Tibial nerve (tissue), 3 donors: ENCODE results near the gene PRM1.
"Not testable (repeated sequence)": the region's sequence is repeated elsewhere in the genome, so short reads cannot be mapped to it uniquely, and the experiment has no call there.

Experiments used
- CTCF ChIP-seq, 5 experiments: fragments of 200-600 bp in 3 of 5; fragments of 450-650 bp in 2 of 5; sonication (generic) in 3 of 5; IDR thresholded peaks; one replicate each; pipeline ENCODE4 v1.5.1; 2016 to 2019; ENCODE audit warnings: antibody characterized with exemption in 5 of 5, mild to moderate bottlenecking in 3 of 5, moderate library complexity in 2 of 5
- POLR2A ChIP-seq, 2 donors: fragments of 450-650 bp; IDR thresholded peaks; one replicate each; pipeline ENCODE4 v1.6.1; 2017; ENCODE audit warnings: antibody characterized with exemption in 2 of 2, mild to moderate bottlenecking in 2 of 2, moderate library complexity in 2 of 2

- TF ChIP-seq CTCF, POLR2A (IDR thresholded peaks at IDR 0.05): not testable (repeated sequence)
These were observed 17.9 kb upstream of the PRM1 start for GRCh38 chr16:11298950-11299547.
